HG03066 (cell line): ENCODE measurements around the gene DLK1.

Source experiments
- ATAC-seq: cut with Tn5 transposase; IDR thresholded peaks from one replicate; pipeline ENCODE4 v1.9.1; 2021; ENCODE audit warnings: low read depth; ENCODE audit not compliant: unreplicated experiment

Gene DLK1

GRCh38 chr14:100726550-100727085, at the start of gene DLK1:
DLK1 (plus strand) TSS chr14:100726892; CDS start chr14:100727069, 177 bp downstream.
- no peak for ATAC-seq

- ATAC-seq, result no peak
Measured at GRCh38 chr14:100677152-100677551, 49.5 kb upstream of the DLK1 start.

- no peak for ATAC-seq
Measured at GRCh38 chr14:100677554-100678468, 48.9 kb upstream of the DLK1 start.

- no peak for ATAC-seq
Measured at GRCh38 chr14:100678469-100678828, 48.2 kb upstream of the DLK1 start.

GRCh38 chr14:100679153-100679552, 47.5 kb upstream of the DLK1 start:
- ATAC-seq, result no peak

- no peak for ATAC-seq
Measured at GRCh38 chr14:100679707-100680438, 46.8 kb upstream of the DLK1 start.

GRCh38 chr14:100680439-100681051, 46.1 kb upstream of the DLK1 start:
- no peak for ATAC-seq

GRCh38 chr14:100681111-100681510, 45.6 kb upstream of the DLK1 start:
- no peak for ATAC-seq

GRCh38 chr14:100682749-100683148, 43.9 kb upstream of the DLK1 start:
- no peak for ATAC-seq

GRCh38 chr14:100683578-100683977, 43.1 kb upstream of the DLK1 start:
- ATAC-seq, result no peak

- ATAC-seq, result no peak
Measured at GRCh38 chr14:100684154-100684553, 42.5 kb upstream of the DLK1 start.

- ATAC-seq, result no peak
Measured at GRCh38 chr14:100684961-100685360, 41.7 kb upstream of the DLK1 start.

GRCh38 chr14:100686858-100687257, 39.8 kb upstream of the DLK1 start:
- no peak for ATAC-seq

GRCh38 chr14:100687386-100687785, 39.3 kb upstream of the DLK1 start:
- ATAC-seq, result no peak

GRCh38 chr14:100688051-100688450, 38.6 kb upstream of the DLK1 start:
- no peak for ATAC-seq

GRCh38 chr14:100688598-100689461, 37.9 kb upstream of the DLK1 start:
- ATAC-seq, result no peak

GRCh38 chr14:100690672-100691071, 36.0 kb upstream of the DLK1 start:
- no peak for ATAC-seq

- ATAC-seq, result no peak
Measured at GRCh38 chr14:100691395-100692056, 35.2 kb upstream of the DLK1 start.

GRCh38 chr14:100692256-100692655, 34.4 kb upstream of the DLK1 start:
- ATAC-seq, result no peak
